ENCODE measurements around the gene RUFY1. TPM values are rescaled to one million over a fixed set of nuclear protein-coding genes. Genes with fewer than 3 reads are reported as not detected.

RUFY1 gene
- total RNA-seq, 2 experiments from 2014 or later = 35.8 to 47.7 TPM

- H3K4me2 ChIP-seq (ENCODE audit: low read length) = peak overlapping the region; percentile 82
- H4K20me1 ChIP-seq (ENCODE audit: insufficient read depth, low read length) = no peaks in the 10 kb centered on the region
- intact Hi-C loops (cut with micrococcal nuclease; ENCODE audit: unreplicated experiment) = loop anchor here (1.0 kb wide), 1 partner anchor 15 kb away; no protein-coding TSS in a partner anchor
- no peak for DNase-seq (ENCODE audit: low spot score)
- TF ChIP-seq EZH2phosphoT487 (IDR thresholded peaks at IDR 0.05; ENCODE audit: borderline replicate concordance, low read depth, low read length) (no peak), CTCF (conservative IDR thresholded peaks at IDR 0.05; ENCODE audit: low read length) (no peak)
- H3K9me2 ChIP-seq (ENCODE audit: insufficient read depth, low read length) = no peaks in the 10 kb centered on the region
- H3K4me3 ChIP-seq (ENCODE audit: low read depth, low read length, poor library complexity, severe bottlenecking) = peak overlapping the region; percentile 75
- H3K27ac ChIP-seq (ENCODE audit: low read depth, low read length, poor library complexity, severe bottlenecking) = peak overlapping the region; percentile 58
- peak overlapping the region; percentile 54; the same call in 1 of the 2 replicates for H2AFZ ChIP-seq (ENCODE audit: low read length)
- ChIA-PET POLR2A (interaction anchor here (0.6 to 2.4 kb wide), 9 partner anchors 8 to 1441 kb away, joined by 3 to 16 read pairs (median 4); partner anchors contain the start of genes HNRNPH1 and RUFY1), CTCF (ENCODE audit: unreplicated experiment) (no interaction called here)
- peaks cover 49% of the 10 kb centered on the region for H3K79me2 ChIP-seq (ENCODE audit: insufficient read depth, low read depth, low read length)
- no peaks in the 10 kb centered on the region for H3K9me3 ChIP-seq (ENCODE audit: low read length)
- TSS peak; percentile 97 for BruUV-seq (replicated peaks)
- peaks cover 53% of the 10 kb centered on the region for H3K36me3 ChIP-seq (ENCODE audit: insufficient read depth, low read length)
- peaks cover 16% of the 10 kb centered on the region for H3K4me1 ChIP-seq (ENCODE audit: insufficient read depth, low read length, poor library complexity, severe bottlenecking)
These were observed 8.6 kb downstream of the RUFY1 start for GRCh38 chr5:179558932-179559283.

GRCh38 chr5:179559284-179560252, 9.2 kb downstream of the RUFY1 start:
- intact Hi-C loops (cut with micrococcal nuclease; ENCODE audit: unreplicated experiment) = loop anchor here (1.0 kb wide), 1 partner anchor 15 kb away; no protein-coding TSS in a partner anchor
- H3K27ac ChIP-seq (ENCODE audit: low read depth, low read length, poor library complexity, severe bottlenecking) = peak overlapping the region; percentile 58
- DNase-seq (ENCODE audit: low spot score) = peak; percentile 96
- H3K36me3 ChIP-seq (ENCODE audit: insufficient read depth, low read length) = peaks cover 54% of the 10 kb centered on the region
- POLR2A ChIA-PET = interaction anchor here (0.6 to 2.4 kb wide), 9 partner anchors 9 to 1442 kb away, joined by 3 to 16 read pairs (median 4); partner anchors contain the start of genes HNRNPH1 and RUFY1
- H2AFZ ChIP-seq (ENCODE audit: low read length) = peak overlapping the region; percentile 54; the same call in 1 of the 2 replicates
- no peaks in the 10 kb centered on the region for H3K9me3 ChIP-seq (ENCODE audit: low read length)
- H3K4me3 ChIP-seq (ENCODE audit: low read depth, low read length, poor library complexity, severe bottlenecking) = peak overlapping the region; percentile 75
- TF ChIP-seq CTCF (conservative IDR thresholded peaks at IDR 0.05; ENCODE audit: low read length) (no peak), EZH2phosphoT487 (IDR thresholded peaks at IDR 0.05; ENCODE audit: borderline replicate concordance, low read depth, low read length) (no peak)
- CTCF ChIA-PET (ENCODE audit: unreplicated experiment) = interaction anchor here (0.5 kb wide), 1 partner anchor 44 kb away, joined by 7 read pairs; no protein-coding TSS in a partner anchor
- H3K9me2 ChIP-seq (ENCODE audit: insufficient read depth, low read length) = no peaks in the 10 kb centered on the region
- H3K4me2 ChIP-seq (ENCODE audit: low read length) = peak overlapping the region; percentile 82
- no peaks in the 10 kb centered on the region for H4K20me1 ChIP-seq (ENCODE audit: insufficient read depth, low read length)
- H3K4me1 ChIP-seq (ENCODE audit: insufficient read depth, low read length, poor library complexity, severe bottlenecking) = peaks cover 16% of the 10 kb centered on the region
- no TSS peak for BruUV-seq (replicated peaks)
- peaks cover 45% of the 10 kb centered on the region for H3K79me2 ChIP-seq (ENCODE audit: insufficient read depth, low read depth, low read length)

Measured in OCI-LY7 (cell line).